ENCODE measurements around the gene SSX2. TPM values are rescaled to one million over a fixed set of nuclear protein-coding genes. Genes with fewer than 3 reads are reported as not detected.

SSX2 gene
- total and polyA plus RNA-seq, 2 donors (not counting 3 experiments of a cell fraction or from before 2014, with no cell fraction given) = not detected

Small RNA genes within 50 kb of the gene (small RNA-seq; reads per million reads assigned to genes)
- gene AC244505.3 (ENCODE audit: insufficient read depth, insufficient read length, low read depth, low replicate concordance) (not detected), gene AC244505.5 (ENCODE audit: insufficient read depth, insufficient read length, low read depth, low replicate concordance) (not detected), gene AL450023.3 (ENCODE audit: insufficient read depth, insufficient read length, low read depth, low replicate concordance) (not detected), gene RNA5SP504 (ENCODE audit: insufficient read depth, insufficient read length, low read depth, low replicate concordance) (not detected)

Other genes starting within 250 kb of the SSX2 start
- not detected in 2 replicates for gene XAGE1A, start 211.4 kb downstream of the SSX2 start, total RNA-seq
- gene XAGE1A, start 211.4 kb downstream of the SSX2 start, polyA plus RNA-seq = not detected in 2 replicates
- gene XAGE1B, start 190.1 kb downstream of the SSX2 start, total RNA-seq = not detected in 2 replicates
- not detected in 2 replicates for gene XAGE1B, start 190.1 kb downstream of the SSX2 start, polyA plus RNA-seq
- not detected in 2 replicates for gene SSX7, start 52.3 kb downstream of the SSX2 start, total RNA-seq
- gene SSX7, start 52.3 kb downstream of the SSX2 start, polyA plus RNA-seq = not detected in 2 replicates
- gene SSX2B, start 44.1 kb upstream of the SSX2 start, total RNA-seq = not detected in 2 replicates
- not detected in 2 replicates for gene SSX2B, start 44.1 kb upstream of the SSX2 start, polyA plus RNA-seq
- not detected in 2 replicates for gene SPANXN5, start 90.2 kb upstream of the SSX2 start, total RNA-seq
- not detected in 2 replicates for gene SPANXN5, start 90.2 kb upstream of the SSX2 start, polyA plus RNA-seq
- gene XAGE5, start 104.1 kb upstream of the SSX2 start, total RNA-seq = not detected in 2 replicates
- not detected in 2 replicates for gene XAGE5, start 104.1 kb upstream of the SSX2 start, polyA plus RNA-seq
- not detected in 2 replicates for gene XAGE3, start 160.9 kb upstream of the SSX2 start, total RNA-seq
- gene XAGE3, start 160.9 kb upstream of the SSX2 start, polyA plus RNA-seq = not detected in 2 replicates
- 10.8 and 16.7 TPM in 2 replicates for gene FAM156B, start 190.2 kb upstream of the SSX2 start, total RNA-seq
- gene FAM156B, start 190.2 kb upstream of the SSX2 start, polyA plus RNA-seq = 33.9 and 35.4 TPM in 2 replicates

All from endothelial cell of umbilical vein (primary cell).